Measurements from ENCODE around the gene RLF.

Gene RLF

GRCh38 chr1:40266786-40267535, 105.8 kb downstream of the RLF start:
- DNase-seq (ENCODE audit: extremely low read depth in 1 of 2, low read depth in 1 of 2): no peak

- no peak for DNase-seq (ENCODE audit: extremely low read depth in 1 of 2, low read depth in 1 of 2)
Measured at GRCh38 chr1:40267767-40268187, 106.6 kb downstream of the RLF start.

- DNase-seq (ENCODE audit: extremely low read depth in 1 of 2, low read depth in 1 of 2): no peak
Measured at GRCh38 chr1:40268211-40268610, 107.0 kb downstream of the RLF start.

- no peak for DNase-seq (ENCODE audit: extremely low read depth in 1 of 2, low read depth in 1 of 2)
Measured at GRCh38 chr1:40270152-40270834, 109.1 kb downstream of the RLF start.

DNA sequence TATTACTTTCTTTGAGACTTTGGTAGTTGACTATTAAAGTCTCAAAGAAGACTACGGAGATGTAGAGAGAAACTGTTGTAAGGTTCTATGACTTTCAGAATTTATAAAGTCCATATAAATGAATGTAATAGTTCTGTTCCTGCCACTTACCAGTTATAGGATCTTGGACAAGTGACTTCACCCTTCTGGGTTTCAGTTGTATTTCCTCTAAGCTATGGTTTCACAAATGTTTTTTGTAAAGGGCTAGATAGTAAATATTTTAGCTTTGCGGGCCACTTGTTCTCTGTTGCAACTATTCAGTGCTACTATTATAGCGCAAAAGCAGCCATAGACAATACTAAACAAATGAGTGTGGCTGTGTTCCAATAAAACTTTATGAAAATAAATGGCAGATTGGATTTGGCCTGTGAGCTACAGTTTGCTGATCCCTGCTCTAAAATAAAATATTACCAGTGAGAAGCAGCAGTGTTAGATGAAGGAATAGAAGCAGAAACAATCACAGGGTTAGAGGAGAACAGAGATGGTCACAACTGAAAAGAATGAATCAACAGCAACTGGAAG, 111.5 kb downstream of the RLF start:
- DNase-seq (ENCODE audit: extremely low read depth in 1 of 2, low read depth in 1 of 2): no peak

- DNase-seq (ENCODE audit: extremely low read depth in 1 of 2, low read depth in 1 of 2): no peak
Measured at GRCh38 chr1:40273547-40274166, 112.5 kb downstream of the RLF start.

DNA sequence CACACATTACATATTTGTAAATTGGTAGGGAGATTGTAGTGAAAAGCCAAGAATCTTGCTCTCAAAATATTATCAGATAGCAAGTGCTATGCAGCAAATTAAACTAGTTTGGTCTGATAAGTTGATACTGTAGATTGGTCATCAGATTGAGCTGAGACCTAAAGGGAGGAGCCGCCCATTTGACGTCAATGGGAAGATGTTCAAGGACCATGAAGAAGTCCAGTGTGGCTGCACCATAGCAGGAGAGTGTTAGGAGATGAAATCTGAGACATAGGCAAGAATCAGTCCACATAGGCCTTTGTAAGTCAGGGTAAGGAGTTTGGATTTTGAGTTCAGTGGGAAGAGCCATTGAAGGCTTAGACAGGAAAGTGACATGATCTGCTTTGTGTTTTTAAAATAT, 113.1 kb downstream of the RLF start:
- no peak for DNase-seq (ENCODE audit: extremely low read depth in 1 of 2, low read depth in 1 of 2)

DNA sequence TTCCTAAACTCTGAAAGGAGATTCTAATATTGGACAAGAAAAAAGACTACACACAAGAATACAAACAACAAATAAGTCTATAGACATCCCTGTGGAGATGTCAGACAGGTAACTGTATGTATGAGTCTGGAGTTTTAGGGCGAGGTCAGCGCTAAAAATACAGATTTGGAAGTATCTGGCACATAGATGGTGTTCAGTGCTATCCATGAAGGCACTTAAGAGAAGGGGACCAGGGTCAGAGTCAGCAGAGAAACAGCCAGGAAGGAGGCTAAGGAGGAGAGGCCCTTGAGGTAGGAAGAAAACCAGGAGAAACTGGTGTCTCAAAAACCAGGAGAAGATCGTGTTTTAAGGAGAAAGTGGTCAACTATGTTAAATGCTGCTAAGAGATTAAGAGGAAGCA, 114.9 kb downstream of the RLF start:
- DNase-seq (ENCODE audit: extremely low read depth in 1 of 2, low read depth in 1 of 2): no peak

DNA sequence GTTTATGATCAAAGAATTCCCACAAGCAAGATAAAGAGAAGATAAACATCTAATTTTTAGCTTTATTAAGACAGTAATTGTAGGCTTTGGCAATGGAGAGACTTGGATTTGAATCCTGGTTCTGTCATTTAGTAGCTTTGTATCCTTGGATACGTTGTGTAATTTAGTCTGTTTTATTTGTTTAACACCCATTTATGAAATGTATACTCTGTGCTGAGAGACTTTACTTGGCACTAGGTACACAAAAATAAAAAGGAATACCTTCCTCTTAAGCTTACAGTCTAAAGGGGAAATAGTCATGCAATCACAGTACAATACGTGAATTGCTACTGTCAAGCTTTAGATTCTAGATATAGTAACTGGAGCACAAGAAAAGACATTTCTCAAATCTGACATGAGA, 120.7 kb downstream of the RLF start:
- DNase-seq (ENCODE audit: extremely low read depth in 1 of 2, low read depth in 1 of 2): no peak

All from activated CD8-positive, alpha-beta memory T cell treated with anti-CD3 and anti-CD28 coated beads for 1 hour (primary cell).